ENCODE results near the gene KCND2. TPM values are rescaled to one million over a fixed set of nuclear protein-coding genes. Genes with fewer than 3 reads are reported as not detected.

The KCND2 gene
- 0.16 and 0.63 TPM in 2 replicates for total RNA-seq

GRCh38 chr7:120272701-120273475, at the start of gene KCND2:
Gene KCND2, plus strand, starts transcription at chr7:120273175.

